Liver (tissue), 9 donors: ENCODE results near the gene TPRN. TPM values are rescaled to one million over a fixed set of nuclear protein-coding genes. Genes with fewer than 3 reads are reported as not detected.

Experiments used
- DNase-seq: peaks from one replicate; pipeline ENCODE4 v3.0.0-alpha.2; 2017; ENCODE audit warnings: low spot score
- H3K27ac ChIP-seq, 2 donors: one replicate each; pipeline ENCODE4 v1.7.0; 2013; ENCODE audit warnings: inconsistent platforms in 2 of 2, low read length in 2 of 2, control low read depth in 1 of 2, low read depth in 1 of 2, mild to moderate bottlenecking in 1 of 2
- H3K27me3 ChIP-seq, 4 donors: one replicate each; pipeline versions ENCODE4 v1.6.1 to v1.7.0; 2013; ENCODE audit warnings: low read length in 3 of 4, inconsistent platforms in 1 of 4, mild to moderate bottlenecking in 1 of 4, moderate library complexity in 1 of 4; ENCODE audit not compliant: control insufficient read depth in 4 of 4, insufficient read depth in 4 of 4
- H3K36me3 ChIP-seq, 4 donors: one replicate each; pipeline versions ENCODE4 v1.6.1 to v1.7.0; 2013; ENCODE audit warnings: low read length in 3 of 4, mild to moderate bottlenecking in 3 of 4, low read depth in 1 of 4, moderate library complexity in 1 of 4; ENCODE audit not compliant: control insufficient read depth in 4 of 4, insufficient read depth in 3 of 4
- H3K4me1 ChIP-seq, 4 donors: one replicate each; pipeline versions ENCODE4 v1.6.1 to v1.7.0; 2013; ENCODE audit warnings: low read length in 3 of 4, mild to moderate bottlenecking in 3 of 4, moderate library complexity in 1 of 4; ENCODE audit not compliant: control insufficient read depth in 4 of 4, insufficient read depth in 4 of 4
- H3K4me3 ChIP-seq, 3 donors: one replicate each; pipeline versions ENCODE4 v1.6.1 to v1.7.0; 2013; ENCODE audit warnings: low read length in 3 of 3, control low read depth in 1 of 3, low read depth in 1 of 3, mild to moderate bottlenecking in 1 of 3
- H3K9ac ChIP-seq, 2 donors: one replicate each; pipeline ENCODE4 v1.7.0; 2013; ENCODE audit warnings: low read length in 2 of 2, mild to moderate bottlenecking in 2 of 2, moderate library complexity in 2 of 2, control low read depth in 1 of 2, low read depth in 1 of 2
- H3K9me3 ChIP-seq, 4 donors: one replicate each; pipeline versions ENCODE4 v1.6.1 to v1.7.0; 2013; ENCODE audit warnings: low read length in 3 of 4; ENCODE audit not compliant: control insufficient read depth in 4 of 4
- FOXA1 ChIP-seq: IDR thresholded peaks from 2 replicates; pipeline ENCODE4 v1.6.1; 2016; ENCODE audit warnings: antibody characterized with exemption
- FOXA2 ChIP-seq: IDR thresholded peaks from 2 replicates; pipeline ENCODE4 v1.6.1; 2016; ENCODE audit warnings: antibody characterized with exemption
- GABPA ChIP-seq, 2 donors: IDR thresholded peaks in 1 of 2; conservative IDR thresholded peaks in 1 of 2; 2 replicates each; pipeline ENCODE4 v1.6.1; 2016; ENCODE audit warnings: antibody characterized with exemption in 2 of 2, mild to moderate bottlenecking in 1 of 2, moderate library complexity in 1 of 2
- HNF4G ChIP-seq: IDR thresholded peaks from 2 replicates; pipeline ENCODE4 v1.6.1; 2016; ENCODE audit warnings: antibody characterized with exemption
- JUND ChIP-seq, 2 donors: IDR thresholded peaks; 2 replicates each; pipeline ENCODE4 v1.6.1; 2016; ENCODE audit warnings: antibody characterized with exemption in 2 of 2
- NR2F2 ChIP-seq: IDR thresholded peaks from 2 replicates; pipeline ENCODE4 v1.6.1; 2016; ENCODE audit warnings: antibody characterized with exemption
- RAD21 ChIP-seq, 2 donors: IDR thresholded peaks; 2 replicates each; pipeline ENCODE4 v1.6.1; 2016; ENCODE audit warnings: antibody characterized with exemption in 2 of 2, mild to moderate bottlenecking in 2 of 2
- RXRA ChIP-seq, 2 donors: IDR thresholded peaks; 2 replicates each; pipeline ENCODE4 v1.6.1; 2017 to 2018; ENCODE audit warnings: antibody characterized with exemption in 2 of 2, mild to moderate bottlenecking in 1 of 2
- SP1 ChIP-seq: IDR thresholded peaks from 2 replicates; pipeline ENCODE4 v1.6.1; 2018; ENCODE audit warnings: antibody characterized with exemption, mild to moderate bottlenecking
- TAF1 ChIP-seq: conservative IDR thresholded peaks from 2 replicates; pipeline ENCODE4 v1.6.1; 2016; ENCODE audit warnings: antibody characterized with exemption, mild to moderate bottlenecking
- YY1 ChIP-seq: IDR thresholded peaks from 2 replicates; pipeline ENCODE4 v1.6.1; 2016; ENCODE audit warnings: antibody characterized with exemption, mild to moderate bottlenecking
- WGBS: extraction: QIAGEN DNeasy Blood & Tissue Kit; methylation state at CpG from one replicate; pipeline ENCODE4 v1.1.7; 2013; 5-methylcytosine and 5-hydroxymethylcytosine counted together
- polyA plus RNA-seq, 2 donors: library from polyadenylated mRNA; stranded (reverse) in 1 of 2; unstranded in 1 of 2; fragments of 200-250 nt in 1 of 2; fragments of >200 nt in 1 of 2; fragmentation: Nextera tagmentation in 1 of 2; extraction: Ambion mirVana in 1 of 2; gene quantifications; one replicate each; pipeline versions ENCODE4 v1.2.1 to v1.2.3, GENCODE V29; 2013 to 2015
- total RNA-seq, 2 donors: library from RNA; depleted of rRNA; stranded (reverse); fragments of >200 nt; gene quantifications; one replicate each; pipeline ENCODE4 v1.2.3, GENCODE V29; 2014
- TF ChIP-seq, protein P1 (sequence below): IDR thresholded peaks from 2 replicates; pipeline ENCODE4 v1.6.1; 2016; ENCODE audit warnings: antibody characterized with exemption, mild to moderate bottlenecking
- TF ChIP-seq, protein P2 (sequence below): IDR thresholded peaks from 2 replicates; pipeline ENCODE4 v1.6.1; 2016; ENCODE audit warnings: antibody characterized with exemption
- TF ChIP-seq, protein P3 (sequence below): IDR thresholded peaks from 2 replicates; pipeline ENCODE4 v1.6.1; 2016; ENCODE audit warnings: antibody characterized with exemption
- donor health status: healthy.
- donor health status: healthy.
- donor health status: healthy.
- donor health status: healthy.
- donor health status: healthy.

Gene TPRN
- total and polyA plus RNA-seq, 4 donors: 5.4 to 20.1 (median 11.1) TPM

DNA sequence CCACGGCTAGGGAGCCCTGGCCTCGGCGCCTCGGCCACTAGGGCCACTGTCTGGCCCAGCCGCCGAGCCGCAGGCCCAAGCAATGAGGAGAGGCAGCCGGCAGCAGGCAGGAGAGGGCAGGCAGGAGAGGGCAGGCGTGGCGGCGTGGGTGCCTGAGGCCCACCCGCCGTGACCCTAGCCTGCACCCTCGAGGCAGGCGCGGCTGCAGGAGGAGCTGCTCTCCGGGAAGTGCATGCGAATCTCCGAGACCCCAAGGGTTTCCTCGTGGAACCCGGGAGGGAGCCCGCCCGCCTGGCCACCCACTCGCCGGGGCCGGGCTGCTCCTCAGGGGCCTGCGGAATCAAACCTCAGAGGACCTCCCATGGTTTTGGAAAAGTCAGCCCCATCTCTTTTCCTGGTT is 52.3 kb downstream of the TPRN start:
- H3K4me1 ChIP-seq: no peaks in the 10 kb centered on the region
- no peak overlapping the region for H3K9ac ChIP-seq
- no peak overlapping the region for H3K4me3 ChIP-seq
- H3K36me3 ChIP-seq: no peaks in the 10 kb centered on the region
- H3K27ac ChIP-seq: no peak overlapping the region
- DNase-seq: no peak
- TF ChIP-seq YY1 (no peak), FOXA2 (no peak), HNF4G (no peak), TAF1 (no peak)
- TF ChIP-seq, protein P1, sequence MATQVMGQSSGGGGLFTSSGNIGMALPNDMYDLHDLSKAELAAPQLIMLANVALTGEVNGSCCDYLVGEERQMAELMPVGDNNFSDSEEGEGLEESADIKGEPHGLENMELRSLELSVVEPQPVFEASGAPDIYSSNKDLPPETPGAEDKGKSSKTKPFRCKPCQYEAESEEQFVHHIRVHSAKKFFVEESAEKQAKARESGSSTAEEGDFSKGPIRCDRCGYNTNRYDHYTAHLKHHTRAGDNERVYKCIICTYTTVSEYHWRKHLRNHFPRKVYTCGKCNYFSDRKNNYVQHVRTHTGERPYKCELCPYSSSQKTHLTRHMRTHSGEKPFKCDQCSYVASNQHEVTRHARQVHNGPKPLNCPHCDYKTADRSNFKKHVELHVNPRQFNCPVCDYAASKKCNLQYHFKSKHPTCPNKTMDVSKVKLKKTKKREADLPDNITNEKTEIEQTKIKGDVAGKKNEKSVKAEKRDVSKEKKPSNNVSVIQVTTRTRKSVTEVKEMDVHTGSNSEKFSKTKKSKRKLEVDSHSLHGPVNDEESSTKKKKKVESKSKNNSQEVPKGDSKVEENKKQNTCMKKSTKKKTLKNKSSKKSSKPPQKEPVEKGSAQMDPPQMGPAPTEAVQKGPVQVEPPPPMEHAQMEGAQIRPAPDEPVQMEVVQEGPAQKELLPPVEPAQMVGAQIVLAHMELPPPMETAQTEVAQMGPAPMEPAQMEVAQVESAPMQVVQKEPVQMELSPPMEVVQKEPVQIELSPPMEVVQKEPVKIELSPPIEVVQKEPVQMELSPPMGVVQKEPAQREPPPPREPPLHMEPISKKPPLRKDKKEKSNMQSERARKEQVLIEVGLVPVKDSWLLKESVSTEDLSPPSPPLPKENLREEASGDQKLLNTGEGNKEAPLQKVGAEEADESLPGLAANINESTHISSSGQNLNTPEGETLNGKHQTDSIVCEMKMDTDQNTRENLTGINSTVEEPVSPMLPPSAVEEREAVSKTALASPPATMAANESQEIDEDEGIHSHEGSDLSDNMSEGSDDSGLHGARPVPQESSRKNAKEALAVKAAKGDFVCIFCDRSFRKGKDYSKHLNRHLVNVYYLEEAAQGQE: no peak
- TF ChIP-seq, protein P2, sequence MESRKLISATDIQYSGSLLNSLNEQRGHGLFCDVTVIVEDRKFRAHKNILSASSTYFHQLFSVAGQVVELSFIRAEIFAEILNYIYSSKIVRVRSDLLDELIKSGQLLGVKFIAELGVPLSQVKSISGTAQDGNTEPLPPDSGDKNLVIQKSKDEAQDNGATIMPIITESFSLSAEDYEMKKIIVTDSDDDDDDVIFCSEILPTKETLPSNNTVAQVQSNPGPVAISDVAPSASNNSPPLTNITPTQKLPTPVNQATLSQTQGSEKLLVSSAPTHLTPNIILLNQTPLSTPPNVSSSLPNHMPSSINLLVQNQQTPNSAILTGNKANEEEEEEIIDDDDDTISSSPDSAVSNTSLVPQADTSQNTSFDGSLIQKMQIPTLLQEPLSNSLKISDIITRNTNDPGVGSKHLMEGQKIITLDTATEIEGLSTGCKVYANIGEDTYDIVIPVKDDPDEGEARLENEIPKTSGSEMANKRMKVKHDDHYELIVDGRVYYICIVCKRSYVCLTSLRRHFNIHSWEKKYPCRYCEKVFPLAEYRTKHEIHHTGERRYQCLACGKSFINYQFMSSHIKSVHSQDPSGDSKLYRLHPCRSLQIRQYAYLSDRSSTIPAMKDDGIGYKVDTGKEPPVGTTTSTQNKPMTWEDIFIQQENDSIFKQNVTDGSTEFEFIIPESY: no peak
- no peaks in the 10 kb centered on the region for H3K9me3 ChIP-seq
- WGBS: 74% methylated on average over 27 of the region's 27 CpGs
- peaks cover 0 to 5% (median 3%) of the 10 kb centered on the region in 4 donors for H3K27me3 ChIP-seq

DNA sequence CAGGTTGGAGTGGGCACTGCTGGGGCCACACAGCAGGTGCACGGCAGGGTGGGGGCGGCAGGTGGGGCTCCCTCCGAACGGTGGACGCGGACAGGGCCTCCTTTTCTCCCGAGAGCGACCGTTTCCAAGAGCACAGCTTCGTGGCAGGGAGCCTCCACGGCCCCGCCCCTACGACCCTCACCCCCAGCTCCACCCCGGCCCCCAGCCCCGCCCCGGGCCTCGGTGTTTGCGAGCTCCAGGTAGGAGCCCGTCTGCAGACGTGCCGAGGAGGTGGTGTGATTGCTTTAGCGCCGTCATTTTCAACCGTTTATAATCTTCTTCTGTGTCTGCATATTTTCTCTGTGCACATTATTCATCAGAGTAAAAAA is 52.8 kb downstream of the TPRN start:
- no peaks in the 10 kb centered on the region for H3K4me1 ChIP-seq
- no peaks in the 10 kb centered on the region for H3K36me3 ChIP-seq
- TF ChIP-seq FOXA2 (no peak), SP1 (no peak), GABPA (IDR thresholded peaks at IDR 0.05 in 1 of 2, conservative IDR thresholded peaks at IDR 0.05 in 1 of 2) (no peak), RAD21 (IDR thresholded peaks at IDR 0.05) (no peak), JUND (IDR thresholded peaks at IDR 0.05) (no peak), TAF1 (no peak), YY1 (no peak), RXRA (IDR thresholded peaks at IDR 0.05) (no peak), NR2F2 (no peak), FOXA1 (no peak)
- TF ChIP-seq, protein P3, sequence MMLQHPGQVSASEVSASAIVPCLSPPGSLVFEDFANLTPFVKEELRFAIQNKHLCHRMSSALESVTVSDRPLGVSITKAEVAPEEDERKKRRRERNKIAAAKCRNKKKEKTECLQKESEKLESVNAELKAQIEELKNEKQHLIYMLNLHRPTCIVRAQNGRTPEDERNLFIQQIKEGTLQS: no peak
- no peak overlapping the region for H3K4me3 ChIP-seq
- H3K9me3 ChIP-seq: no peaks in the 10 kb centered on the region
- peaks cover 0 to 5% (median 3%) of the 10 kb centered on the region in 4 donors for H3K27me3 ChIP-seq
- WGBS: 33% methylated on average over 24 of the region's 24 CpGs
- H3K9ac ChIP-seq: no peak overlapping the region
- DNase-seq: no peak
- no peak overlapping the region for H3K27ac ChIP-seq
